Left renal pelvis (tissue), 4 donors: ENCODE data around the gene DNM3. TPM values are rescaled to one million over a fixed set of nuclear protein-coding genes. Genes with fewer than 3 reads are reported as not detected.

ENCODE experiments used
- DNase-seq, 4 donors: peaks; one replicate each; pipeline ENCODE4 v3.0.0-alpha.2; 2013; ENCODE audit warnings: low read depth in 4 of 4, low spot score in 3 of 4
- polyA plus RNA-seq, 4 donors: library from polyadenylated mRNA; unstranded; fragments of 120-200 nt; gene quantifications; one replicate each; pipeline ENCODE4 v1.2.1, GENCODE V29; 2013; ENCODE audit not compliant: insufficient read length in 4 of 4

The DNM3 gene
- polyA plus RNA-seq, 4 donors, result 3.8 to 6.6 (median 4.6) TPM

- no peak for DNase-seq
Measured at GRCh38 chr1:172086137-172086536, 244.8 kb downstream of the DNM3 start.

GRCh38 chr1:172088256-172088655 is 247.0 kb downstream of the DNM3 start:
- DNase-seq, result no peak

- DNase-seq, result no peak
Measured at GRCh38 chr1:172089768-172090510, 248.6 kb downstream of the DNM3 start.

GRCh38 chr1:172090511-172090817 is 249.2 kb downstream of the DNM3 start:
- no peak for DNase-seq

DNA sequence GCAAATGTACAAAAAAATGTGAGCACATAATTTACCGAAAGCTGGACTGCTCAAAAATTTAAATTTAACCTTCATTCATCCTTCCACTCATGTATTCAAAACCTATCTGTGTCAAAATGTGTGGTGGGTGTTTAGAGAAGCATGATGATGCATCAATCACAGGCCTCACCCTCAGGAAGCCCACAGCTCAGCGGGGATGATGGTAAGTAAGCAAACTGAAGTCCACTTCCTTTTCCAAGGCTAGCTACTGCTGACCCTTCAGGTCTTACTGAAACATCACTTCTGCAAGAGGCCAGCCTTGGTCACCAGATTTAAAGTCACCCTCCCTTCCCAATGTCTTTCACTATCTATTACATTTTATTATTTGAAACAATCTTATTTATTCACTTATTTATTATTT is 254.5 kb downstream of the DNM3 start:
- DNase-seq, result no peak

DNA sequence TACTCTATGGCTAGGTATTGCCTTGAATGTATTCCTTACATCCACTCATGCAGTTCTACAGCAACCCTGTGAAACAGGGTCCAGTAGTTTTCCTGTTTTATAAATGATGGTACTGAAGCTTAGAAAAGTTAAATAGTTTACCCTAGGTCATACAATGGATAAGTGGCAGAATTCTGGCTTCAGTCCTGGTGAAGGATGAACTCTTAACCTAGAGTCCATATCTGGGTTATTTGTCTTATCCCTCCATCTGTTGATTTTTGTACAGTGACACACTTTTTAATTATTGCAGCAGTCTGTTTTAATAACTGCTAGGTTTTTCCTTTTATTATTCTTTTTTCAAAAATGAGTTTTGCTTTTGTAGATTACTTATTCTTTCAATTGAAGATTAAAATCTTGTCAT is 263.9 kb downstream of the DNM3 start:
- DNase-seq, result no peak

GRCh38 chr1:172107316-172107975 is 266.1 kb downstream of the DNM3 start:
- DNase-seq, result no peak

- no peak for DNase-seq
Measured at GRCh38 chr1:172108161-172108893, 267.0 kb downstream of the DNM3 start.

DNA sequence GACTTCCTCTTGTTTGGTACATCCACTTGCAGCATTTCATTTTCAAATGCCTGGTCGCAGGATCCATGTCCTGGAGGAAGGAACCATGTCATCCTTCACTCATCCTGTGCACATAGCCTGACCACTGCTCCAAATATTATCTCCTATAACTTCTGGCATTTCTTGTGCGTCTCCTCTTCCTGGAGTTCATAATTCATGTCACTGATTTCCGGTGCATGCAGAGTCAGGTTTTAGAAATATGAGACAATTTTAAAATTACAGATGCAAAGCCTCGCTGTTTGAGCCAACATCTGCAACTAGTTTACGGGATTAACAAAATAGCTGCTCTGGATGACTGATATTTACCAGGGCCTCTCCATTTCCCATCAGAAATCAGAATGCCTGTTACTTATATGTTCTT is 268.1 kb downstream of the DNM3 start:
- no peak for DNase-seq

DNA sequence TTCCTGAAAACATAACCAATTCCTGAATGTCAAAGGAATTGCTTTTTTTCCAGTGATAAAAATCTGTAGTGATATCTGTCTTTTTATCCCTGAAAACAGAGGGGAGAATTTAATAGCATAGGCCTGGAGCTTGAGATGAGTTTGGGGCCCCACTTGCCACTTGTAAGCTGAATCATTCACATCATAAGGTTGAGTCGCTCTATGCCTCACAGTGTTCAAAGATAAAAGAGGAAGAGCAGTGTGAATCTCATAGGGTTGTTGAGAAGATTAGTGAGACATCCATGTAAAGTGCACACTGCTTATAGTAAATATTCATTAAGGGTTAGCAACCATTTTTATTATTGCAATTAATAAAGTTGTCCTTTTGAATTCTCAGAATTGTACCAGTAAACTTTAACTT is 271.3 kb downstream of the DNM3 start:
- DNase-seq, result no peak

DNA sequence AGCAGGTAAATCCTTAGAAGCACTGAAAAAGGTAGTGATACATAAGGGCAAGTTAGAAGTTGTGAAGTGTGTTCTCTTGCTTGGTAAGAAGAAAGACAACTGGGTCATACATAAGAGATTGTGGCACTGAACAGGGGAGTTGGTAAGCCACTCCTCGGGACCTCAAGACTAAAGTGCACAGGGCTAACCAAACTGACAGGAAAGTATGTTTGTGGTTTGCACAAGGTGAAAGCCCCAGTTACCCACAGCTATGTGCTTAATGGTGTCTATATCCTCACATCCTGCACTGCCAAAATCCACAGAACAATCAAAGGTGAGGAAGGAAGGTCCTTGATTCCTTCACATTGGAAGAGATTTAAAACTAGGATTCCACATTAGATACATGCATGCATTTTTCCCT is 276.5 kb downstream of the DNM3 start:
- DNase-seq, result no peak

- DNase-seq, result no peak
Measured at GRCh38 chr1:172118618-172119017, 277.3 kb downstream of the DNM3 start.

DNA sequence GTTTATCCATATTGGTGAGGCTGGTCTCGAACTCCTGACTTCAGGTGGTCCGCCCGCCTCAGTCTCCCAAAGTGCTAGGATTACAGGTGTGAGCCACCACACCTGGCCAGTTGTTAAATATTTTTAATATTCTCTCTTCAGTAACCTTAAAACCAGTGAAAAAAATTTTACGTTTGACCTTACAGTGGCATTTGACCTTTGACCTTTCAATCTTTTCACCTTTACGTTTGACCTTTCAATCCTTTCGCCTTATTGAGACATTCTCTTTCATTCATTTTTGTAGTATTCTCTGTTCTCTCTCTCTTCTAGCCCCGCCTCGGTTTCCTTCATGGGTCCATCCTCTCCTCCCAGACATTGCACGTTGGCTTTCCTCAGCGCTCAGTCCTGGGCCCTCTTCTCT is 277.9 kb downstream of the DNM3 start:
- DNase-seq, result no peak

DNA sequence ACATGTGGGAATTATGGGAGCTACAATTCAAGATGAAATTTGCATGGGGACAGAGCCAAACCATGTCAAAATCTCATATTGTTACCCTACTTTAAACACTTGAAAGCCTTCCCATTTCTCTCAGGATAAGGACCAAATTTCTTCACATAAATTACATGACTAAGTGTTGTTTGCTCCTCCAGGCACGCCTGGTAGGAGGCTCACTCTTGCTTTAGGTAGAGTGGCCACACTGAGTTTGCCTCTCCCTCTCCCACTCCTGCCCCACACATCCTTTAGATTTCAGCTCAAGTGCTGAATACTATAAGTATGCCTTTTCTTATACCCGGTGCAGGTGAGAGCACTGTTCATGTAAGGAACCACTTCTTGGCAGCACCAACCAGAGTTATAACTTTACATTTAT is 279.1 kb downstream of the DNM3 start:
- DNase-seq, result no peak

DNA sequence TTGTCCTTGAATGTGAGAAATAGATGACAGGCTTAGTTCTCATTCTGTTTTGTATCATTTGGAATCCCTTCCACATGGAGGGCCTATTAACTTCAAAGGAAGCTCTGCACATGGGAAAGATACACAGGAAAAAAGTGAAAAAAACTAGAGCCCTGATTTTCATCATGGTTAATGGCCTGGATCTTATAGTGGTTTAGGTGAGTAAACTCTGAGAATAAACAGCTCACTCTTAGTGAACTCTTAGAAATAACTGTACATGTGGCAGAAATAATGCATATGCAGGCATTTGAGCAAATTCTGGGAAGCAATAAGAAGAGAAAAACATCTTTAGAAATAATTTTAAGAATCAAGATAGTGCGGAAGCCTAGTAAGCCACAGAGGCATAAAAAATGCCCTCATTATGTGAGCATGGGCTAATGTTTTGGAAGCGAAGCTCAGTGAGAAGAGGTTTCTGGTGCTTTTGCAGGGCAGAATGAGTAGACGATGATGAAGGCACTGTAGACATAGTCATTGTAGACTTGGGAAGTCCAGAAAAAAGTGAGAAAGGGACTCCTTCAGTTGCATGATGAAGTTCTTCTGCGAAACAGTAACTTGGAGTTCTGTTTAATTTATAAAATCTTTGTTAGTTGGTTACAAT is 279.9 kb downstream of the DNM3 start:
- DNase-seq, result no peak

DNA sequence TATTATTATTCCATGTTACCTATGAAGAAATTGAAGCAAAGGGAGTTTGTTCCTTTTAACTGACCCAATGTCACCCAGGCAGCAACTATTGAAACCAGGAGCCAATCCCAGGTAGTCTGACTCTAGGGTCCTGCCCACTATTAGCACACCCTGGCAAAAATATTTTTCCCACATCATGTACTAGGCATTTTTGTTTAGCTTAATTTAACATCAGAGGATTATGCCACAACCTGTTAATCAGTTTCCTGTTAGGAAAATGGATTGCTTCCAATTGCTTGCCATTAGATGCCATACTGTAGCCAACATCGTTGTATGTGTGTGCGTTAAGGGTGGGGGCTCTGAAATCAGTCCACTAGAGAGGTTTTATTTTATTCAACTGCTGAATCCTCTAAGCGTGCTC is 281.1 kb downstream of the DNM3 start:
- no peak for DNase-seq

GRCh38 chr1:172125250-172125649 is 284.0 kb downstream of the DNM3 start:
- no peak for DNase-seq

- no peak for DNase-seq
Measured at GRCh38 chr1:172125812-172126430, 284.6 kb downstream of the DNM3 start.

GRCh38 chr1:172132836-172133235 is 291.5 kb downstream of the DNM3 start:
- no peak for DNase-seq

GRCh38 chr1:172134087-172134731 is 292.9 kb downstream of the DNM3 start:
- no peak for DNase-seq
